GM19328 (cell line): ENCODE results near the gene NBPF1.
"Not testable (repeated sequence)": the region's sequence is repeated elsewhere in the genome, so short reads cannot be mapped to it uniquely, and the experiment has no call there.

Experiments
- ATAC-seq: cut with Tn5 transposase; IDR thresholded peaks from one replicate; pipeline ENCODE4 v1.9.1; 2021; ENCODE audit warnings: mild to moderate bottlenecking, moderate library complexity; ENCODE audit not compliant: unreplicated experiment

The NBPF1 gene

DNA sequence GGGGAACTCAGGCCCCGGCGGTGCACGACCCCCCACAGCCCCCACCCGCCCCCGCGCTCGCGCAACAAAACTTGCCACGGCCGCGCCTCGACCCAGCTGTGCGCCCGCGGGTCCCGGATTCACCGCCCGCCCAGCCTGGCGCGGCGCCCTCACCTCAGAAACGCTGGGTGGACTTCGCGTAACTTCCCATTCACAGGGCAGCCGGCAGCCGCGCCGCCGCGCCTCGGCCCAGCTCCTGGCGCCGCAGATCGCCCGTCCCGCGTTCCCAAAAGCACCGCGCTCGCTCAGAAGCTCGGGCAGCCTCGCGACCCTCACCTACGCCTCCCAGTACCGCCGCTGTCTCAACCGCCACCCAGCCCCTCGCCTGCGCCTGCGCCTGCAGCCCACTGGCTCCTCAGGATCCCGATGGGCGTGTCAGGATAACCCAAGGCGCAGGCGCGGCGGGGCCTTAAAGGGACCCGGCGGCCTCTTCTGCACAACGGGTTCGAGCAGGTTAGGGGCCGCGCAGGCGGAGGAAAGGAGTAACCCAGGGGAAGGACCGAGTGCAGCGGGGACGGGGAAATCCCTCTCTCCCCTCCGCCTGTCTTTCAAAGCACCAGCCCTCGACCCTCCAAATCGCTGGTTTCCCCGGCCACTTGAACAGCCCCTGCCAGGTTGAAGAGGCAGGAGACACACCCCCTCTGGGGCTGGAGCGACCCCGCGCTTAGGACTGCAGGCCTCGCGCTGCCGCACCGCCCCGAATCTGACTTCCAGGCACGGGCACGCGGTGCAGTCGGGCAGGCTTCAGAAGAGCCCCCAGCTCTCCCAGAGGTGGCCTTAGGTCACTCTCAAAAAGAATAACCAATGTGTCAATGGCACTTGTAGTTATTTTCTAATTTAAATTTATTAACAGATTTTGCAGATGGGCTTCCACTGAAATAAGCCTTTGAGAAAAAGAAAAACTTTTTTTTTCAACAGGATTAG is at the start of gene NBPF1:
Gene NBPF1, minus strand, starts transcription at position 380 of the 963 bp plus-strand sequence.
- peak; percentile 81 for ATAC-seq

DNA sequence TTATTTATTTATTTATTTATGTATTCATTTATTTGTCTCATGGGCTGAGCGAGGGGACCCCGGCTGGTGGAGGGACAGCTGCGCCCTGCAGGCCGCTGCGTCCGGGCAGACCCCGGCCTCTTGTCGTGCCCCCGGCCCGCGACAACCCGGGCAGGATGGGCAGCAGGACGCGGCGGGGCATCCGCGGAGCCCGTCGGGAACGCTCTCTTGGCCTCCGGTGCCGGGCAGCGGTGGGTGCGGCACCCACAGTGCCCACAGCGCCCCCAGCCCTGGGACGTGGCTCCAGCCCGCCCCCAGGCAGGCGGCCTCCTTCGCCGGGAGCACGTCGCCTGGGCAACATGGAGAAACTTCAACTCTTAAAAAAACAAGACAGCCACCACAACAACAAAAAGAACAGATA is 44.9 kb upstream of the NBPF1 start:
- ATAC-seq = not testable (repeated sequence)

DNA sequence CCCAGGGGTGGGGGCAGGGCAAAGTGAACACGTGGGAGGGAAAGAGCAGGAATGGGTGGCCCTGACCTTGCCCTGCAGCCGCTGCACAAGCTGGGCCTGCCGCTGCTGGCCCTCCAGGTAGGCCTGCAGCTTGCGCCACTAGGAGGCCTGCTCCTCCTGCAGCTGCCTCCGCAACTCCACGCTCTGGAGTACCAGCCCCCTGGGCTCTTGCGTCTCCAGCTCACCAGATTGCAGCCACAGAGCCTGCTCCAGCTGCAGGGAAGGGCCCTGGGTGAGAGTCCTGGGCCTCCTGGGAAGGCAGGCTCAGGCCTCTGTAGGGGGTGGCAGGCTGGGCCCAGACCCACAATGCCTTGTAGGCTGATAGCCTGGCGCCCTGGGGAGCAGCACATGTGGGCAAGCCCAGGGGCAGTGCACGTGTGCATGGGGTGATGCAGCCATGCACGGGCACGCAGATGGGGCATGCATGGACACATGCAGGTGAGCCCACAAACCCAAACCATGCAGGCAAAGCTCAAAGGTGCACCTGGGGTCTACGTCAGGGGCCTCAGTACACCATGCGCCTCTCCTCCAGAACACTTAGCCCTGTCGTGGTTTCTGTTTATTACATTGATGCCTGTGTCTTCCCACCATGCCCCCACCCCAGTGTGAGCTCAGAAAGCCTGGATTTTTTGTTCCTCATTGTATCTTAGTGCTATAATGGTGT is 43.8 kb upstream of the NBPF1 start:
- ATAC-seq = not testable (repeated sequence)

DNA sequence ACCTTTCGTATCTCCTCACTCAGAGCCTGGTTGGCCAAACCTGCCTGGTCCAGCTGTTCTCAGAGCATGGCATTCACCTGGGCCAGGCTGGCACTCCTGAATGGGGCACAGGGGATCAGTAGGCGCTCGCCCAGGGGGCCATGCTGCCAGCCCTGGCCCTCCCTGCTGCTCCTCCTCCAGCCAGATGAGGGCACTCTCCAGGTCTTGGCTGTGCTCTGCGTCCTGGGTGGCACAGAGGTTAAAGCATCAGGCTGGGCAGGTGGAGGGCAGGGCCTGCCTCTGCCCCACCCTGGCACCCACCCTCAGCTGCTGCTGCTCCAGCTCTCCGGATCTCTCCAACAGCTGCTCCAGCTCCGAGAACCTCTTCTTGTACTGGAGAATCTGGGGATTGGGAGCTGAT is 43.2 kb upstream of the NBPF1 start:
- ATAC-seq = not testable (repeated sequence)

DNA sequence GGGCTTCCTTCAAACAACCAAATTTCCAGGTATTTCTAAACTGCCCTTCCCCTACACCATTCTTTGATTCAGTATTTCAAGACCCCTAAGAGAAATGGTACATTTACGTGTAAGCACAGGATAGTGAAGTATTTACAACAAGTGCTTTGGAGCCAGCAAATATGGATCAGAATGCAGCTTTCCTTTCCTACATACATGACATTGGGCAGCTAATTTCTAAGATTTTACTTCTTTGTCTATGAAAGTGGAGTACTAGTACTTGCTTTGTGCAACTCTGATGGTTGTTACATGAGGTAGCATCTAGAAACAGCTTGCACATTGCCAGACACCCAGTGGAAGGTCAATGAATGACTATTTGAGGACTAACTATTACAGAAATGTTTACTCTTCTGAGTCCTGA is 38.2 kb upstream of the NBPF1 start:
- ATAC-seq = not testable (repeated sequence)

DNA sequence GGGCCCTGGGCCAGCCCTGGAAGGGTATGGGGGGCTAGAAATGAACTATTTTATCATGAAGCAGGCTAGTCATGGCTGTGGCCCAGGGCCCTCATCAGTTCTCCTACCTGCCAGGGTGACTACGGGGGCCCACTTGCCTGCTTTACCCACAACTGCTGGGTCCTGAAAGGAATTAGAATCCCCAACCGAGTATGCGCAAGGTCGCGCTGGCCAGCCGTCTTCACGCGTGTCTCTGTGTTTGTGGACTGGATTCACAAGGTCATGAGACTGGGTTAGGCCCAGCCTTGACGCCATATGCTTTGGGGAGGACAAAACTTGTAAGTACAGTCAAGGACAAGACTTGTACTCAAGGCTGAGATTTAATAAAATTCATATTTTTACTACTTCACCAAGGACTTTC is 36.6 kb upstream of the NBPF1 start:
- ATAC-seq = not testable (repeated sequence)

DNA sequence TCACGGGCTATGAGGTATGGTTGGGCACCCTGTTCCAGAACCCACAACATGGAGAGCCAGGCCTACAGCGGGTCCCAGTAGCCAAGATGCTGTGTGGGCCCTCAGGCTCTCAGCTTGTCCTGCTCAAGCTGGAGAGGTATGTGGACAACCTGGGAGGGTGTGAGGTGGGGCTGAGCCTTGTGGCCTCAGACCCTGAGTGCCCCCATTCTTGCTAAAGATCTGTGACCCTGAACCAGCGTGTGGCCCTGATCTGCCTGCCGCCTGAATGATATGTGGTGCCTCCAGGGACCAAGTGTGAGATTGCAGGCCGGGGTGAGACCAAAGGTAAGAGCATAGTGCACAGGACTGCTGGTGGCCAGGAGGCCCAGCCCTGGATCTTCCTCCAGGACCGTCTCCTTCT is 36.0 kb upstream of the NBPF1 start:
- not testable (repeated sequence) for ATAC-seq

DNA sequence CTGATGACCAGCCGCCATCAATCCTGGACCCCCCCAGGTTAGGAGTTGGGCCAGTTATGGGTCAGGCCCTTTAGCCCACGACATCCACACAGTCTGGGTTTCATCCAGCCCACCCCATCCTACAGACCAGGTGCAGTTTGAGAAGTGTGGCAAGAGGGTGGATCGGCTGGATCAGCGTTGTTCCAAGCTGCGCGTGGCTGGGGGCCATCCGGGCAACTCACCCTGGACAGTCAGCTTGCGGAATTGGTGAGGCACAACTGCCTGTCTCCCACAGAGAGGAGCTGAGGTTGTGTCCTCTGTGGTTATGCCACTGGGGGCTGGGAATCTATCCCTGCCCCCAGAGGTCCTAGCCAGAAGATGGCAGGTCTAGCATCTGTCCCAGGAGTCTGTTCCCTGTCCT is 35.4 kb upstream of the NBPF1 start:
- ATAC-seq = not testable (repeated sequence)

DNA sequence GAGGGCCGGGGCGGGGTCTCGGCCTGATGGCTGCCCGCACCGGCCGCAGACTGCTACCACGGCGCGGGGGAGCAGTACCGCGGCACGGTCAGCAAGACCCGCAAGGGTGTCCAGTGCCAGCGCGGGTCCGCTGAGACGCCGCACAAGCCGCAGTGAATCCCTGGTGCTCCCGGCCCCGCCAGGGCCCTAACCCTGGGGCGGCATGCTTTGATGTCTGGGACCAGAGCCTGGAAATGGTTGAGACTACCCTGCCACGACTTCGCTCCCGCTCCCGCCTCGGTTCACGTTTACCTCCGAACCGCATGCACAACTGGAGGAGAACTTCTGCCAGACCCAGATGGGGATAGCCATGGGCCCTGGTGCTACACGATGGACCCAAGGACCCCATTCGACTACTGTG is 34.9 kb upstream of the NBPF1 start:
- not testable (repeated sequence) for ATAC-seq

DNA sequence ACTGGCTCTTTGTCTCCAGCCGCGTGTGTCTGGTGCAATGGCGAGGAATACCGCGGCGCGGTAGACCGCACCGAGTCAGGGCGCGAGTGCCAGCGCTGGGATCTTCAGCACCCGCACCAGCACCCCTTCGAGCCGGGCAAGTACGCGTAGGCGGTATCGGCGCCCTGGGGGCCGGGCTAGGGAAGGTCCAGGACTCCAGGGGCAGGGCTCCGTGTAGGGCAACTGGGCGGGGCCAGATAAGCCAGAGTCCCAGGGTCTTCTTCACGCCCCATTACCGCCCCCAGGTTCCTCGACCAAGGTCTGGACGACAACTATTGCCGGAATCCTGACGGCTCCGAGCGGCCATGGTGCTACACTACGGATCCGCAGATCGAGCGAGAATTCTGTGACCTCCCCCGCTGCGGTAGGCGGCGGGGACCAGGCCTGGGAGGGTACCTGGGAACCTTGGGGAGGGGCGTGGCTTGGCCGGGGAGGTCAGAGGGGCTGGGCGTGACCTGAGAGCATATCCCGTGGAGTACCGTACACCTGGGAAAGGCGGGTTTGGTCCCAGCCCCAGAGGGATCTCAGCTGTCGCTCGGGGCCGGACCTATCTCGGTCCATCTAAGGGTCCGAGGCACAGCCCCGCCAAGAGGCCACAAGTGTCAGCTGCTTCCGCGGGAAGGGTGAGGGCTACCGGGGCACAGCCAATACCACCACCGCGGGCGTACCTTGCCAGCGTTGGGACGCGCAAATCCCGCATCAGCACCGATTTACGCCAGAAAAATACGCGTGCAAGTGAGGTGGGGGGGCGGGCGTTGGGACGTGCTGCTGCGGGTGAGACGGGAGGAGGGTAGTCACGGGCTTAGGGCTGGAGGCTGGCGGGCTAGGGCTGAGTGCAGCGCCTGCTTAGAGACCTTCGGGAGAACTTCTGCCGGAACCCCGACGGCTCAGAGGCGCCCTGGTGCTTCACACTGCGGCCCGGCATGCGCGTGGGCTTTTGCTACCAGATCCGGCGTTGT is 34.1 kb upstream of the NBPF1 start:
- ATAC-seq = not testable (repeated sequence)

DNA sequence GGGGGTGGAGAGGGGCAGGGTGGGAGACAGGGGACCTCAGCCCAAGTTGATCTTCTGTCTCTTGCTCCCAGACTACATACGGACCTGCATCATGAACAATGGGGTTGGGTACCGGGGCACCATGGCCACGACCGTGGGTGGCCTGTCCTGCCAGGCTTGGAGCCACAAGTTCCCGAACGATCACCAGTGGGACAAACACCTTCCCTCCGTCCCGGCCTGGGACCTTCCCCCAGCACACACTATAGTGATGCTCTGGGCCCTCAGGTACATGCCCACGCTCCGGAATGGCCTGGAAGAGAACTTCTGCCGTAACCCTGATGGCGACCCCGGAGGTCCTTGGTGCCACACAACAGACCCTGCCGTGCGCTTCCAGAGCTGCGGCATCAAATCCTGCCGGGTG is 33.4 kb upstream of the NBPF1 start:
- not testable (repeated sequence) for ATAC-seq

DNA sequence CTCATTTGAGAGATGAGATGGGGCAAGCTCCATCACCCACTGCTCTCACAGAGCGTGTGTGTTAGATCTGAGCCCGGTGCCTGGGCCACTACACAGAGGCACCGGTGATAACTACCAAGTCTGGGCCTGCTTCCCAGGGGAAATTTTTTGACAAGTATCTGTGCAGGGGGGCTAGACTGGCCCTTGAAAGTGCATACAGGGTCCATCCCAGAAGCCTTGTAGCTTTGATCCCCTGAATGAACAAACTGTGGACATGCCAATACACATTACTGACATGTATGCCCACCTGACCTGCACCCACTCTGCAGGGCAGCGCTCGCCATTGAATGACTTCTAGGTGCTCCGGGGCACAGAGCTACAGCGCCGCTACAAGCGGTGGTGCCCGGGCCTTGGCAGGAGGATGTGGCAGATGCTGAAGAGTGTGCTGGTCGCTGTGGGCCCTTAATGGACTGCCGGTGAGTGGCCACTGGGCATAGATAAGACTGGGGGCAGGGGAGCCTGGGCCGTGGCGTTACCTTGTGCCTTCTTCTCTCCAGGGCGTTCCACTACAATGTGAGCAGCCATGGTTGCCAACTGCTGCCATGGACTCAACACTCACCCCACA is 32.8 kb upstream of the NBPF1 start:
- ATAC-seq = not testable (repeated sequence)

DNA sequence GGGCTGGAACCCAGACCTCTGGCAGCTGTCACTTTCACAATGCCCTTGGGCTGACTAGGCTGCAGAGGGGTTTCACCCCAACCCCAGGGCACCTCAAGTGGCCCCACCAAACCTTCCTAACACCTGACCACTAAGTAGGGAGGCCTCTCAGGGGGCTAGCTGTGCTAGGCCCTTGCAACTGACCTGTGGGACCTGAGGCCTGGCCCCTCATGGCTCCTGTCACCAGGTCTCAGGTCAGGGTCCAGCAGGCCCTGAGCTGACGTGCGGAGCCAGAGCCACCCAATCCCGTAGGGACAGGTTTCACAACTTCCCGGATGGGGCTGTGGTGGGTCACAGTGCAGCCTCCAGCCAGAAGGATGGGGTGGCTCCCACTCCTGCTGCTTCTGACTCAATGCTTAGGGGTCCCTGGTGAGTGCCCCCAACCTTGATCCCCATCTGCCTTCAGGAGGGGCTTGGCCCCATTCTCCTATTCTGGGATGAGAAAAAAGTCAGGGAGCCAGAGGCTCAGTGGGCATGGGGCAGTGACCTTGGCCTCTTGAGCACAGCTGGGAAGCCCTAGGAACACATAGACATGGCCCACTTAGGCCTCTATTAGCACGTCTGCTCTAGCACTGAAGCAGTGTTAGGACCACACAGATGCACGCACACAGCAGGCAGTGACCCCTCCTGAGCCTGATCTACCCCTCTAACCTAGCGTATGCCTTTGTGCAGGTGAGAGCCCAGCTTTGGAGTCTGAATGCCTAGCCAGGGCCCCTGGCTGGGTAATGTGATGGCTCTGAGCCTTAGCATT is 32.1 kb upstream of the NBPF1 start:
- not testable (repeated sequence) for ATAC-seq

DNA sequence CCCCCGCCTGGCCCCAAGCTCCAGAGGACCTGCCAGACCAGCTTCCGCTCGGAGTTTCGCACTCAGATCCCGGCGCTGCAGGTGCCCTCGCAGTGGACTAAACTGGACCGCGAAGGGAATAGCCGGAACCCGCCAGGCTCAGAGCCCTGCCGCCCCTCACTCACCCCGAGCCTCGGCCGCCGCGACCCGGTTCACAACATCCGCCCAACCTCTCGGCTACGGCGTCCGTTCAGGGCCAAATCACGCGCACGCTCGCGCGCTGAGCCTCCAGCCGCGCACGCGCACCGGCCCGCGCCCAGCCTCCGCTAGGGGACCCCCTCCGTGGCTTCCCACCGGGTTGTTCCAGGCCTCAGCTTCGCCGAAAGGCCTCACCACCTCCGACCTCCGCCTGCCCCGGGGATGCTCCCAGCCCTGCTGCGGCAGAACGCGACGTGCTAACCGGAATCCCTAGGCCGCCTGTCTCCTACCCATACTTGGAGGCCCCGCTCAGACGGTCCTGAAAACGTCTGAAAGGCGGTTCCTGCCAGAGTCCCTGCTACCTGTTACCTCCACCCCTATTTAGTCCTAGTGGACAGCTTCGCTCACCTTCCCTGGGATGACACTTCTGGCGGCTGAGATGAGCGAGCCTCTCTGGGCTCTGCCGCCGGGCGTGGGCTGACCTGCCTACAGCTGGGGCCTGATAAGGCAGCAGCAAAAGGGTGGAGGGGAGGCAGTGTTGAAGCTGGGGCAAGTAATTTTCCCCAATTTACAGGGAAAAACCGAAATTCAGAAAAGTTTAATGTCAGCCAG is 31.3 kb upstream of the NBPF1 start:
- peak; percentile 78 for ATAC-seq

DNA sequence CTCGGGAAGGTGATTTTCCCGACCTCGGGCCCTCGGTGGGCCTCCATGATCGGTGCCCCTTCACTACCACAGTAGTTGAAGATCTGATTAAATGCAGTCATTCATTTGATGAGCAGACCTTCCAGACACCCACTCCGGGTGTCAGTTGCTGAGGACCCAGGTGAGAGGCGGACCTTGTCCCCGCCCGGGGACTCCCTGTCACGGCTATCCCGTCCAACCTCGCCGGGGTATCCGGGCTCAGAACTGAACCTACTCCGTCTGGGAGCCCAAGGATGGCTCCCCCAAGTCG is 30.8 kb upstream of the NBPF1 start:
- ATAC-seq = peak; percentile 18

DNA sequence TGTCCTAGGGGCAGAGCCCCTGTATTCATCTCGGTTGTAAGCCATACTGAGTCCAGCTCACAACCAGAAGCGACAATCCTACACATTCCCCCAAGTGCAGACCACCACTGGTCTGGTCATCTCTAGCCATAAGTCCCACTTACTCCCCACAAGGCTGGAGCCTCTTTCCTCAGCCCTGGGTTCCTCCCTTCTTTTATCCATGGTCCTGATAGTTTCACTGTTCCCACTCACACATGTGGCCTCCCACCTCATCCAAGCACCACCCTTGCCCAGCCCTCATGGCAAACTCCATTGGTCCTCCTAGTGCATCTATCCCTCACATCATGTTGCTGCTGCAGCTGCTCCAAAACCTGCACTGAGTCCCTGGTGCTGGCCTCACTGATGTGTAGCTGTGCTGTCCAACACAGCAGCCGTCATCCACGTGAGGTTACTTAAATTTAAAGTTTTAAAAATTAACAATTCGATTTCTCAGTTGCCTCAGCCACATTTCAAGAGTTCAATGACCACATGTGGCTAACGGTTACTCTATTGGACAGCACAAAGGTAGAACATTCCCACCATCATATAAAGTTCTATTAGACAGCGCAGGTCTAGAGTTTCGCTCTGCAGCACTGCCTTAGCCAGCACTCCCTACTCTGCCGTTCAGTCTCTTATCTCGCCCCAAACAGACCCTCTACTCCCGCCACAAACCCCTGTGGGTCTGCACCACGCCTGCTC is 30.3 kb upstream of the NBPF1 start:
- not testable (repeated sequence) for ATAC-seq

DNA sequence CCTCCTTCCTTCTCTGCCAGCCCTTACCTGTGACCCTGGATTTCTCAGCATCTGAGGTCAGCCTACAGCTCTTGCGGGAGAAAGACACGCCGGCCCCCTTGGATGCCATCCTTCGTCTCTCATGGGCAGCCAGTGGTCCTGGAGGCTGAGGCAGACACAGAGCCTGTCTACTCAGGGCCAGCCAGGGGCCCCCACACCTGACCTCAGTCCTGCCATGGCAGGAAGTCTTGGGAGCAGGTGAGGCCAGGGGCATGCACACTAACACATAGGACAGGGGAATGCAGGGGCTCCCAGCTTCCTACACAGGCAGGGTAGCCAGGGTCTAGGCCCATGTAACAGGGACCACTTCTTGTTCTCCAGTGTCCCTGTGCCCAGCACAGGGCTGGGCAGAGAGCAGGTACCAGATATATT is 29.6 kb upstream of the NBPF1 start:
- ATAC-seq = not testable (repeated sequence)
